MM.1S (cell line): ENCODE results near the gene BMP10.

Source experiments
- DNase-seq: peaks from one replicate; pipeline ENCODE4 v3.0.0-alpha.2; 2015
- H2AFZ ChIP-seq: fragments of 300-600 bp; sonication (generic); 2 replicates; pipeline ENCODE4 v1.6.0; 2016; ENCODE audit warnings: antibody characterized with exemption, low read length
- H3F3A ChIP-seq: fragments of 300-600 bp; sonication (generic); 2 replicates; pipeline ENCODE4 v1.6.1; 2016; ENCODE audit warnings: mild to moderate bottlenecking, antibody characterized with exemption, low read length, moderate library complexity, mixed read lengths; ENCODE audit not compliant: insufficient read depth
- H3K27ac ChIP-seq: fragments of 300-600 bp; sonication (generic); 2 replicates; pipeline ENCODE4 v1.5.1; 2016; ENCODE audit warnings: mild to moderate bottlenecking, low read length
- H3K27me3 ChIP-seq: fragments of 300-600 bp; sonication (generic); replicated peaks from 2 replicates; pipeline ENCODE4 v1.6.0; 2016; ENCODE audit warnings: low read length; ENCODE audit not compliant: insufficient read depth
- H3K36me3 ChIP-seq: fragments of 300-600 bp; sonication (generic); replicated peaks from 2 replicates; pipeline ENCODE4 v1.6.1; 2016; ENCODE audit warnings: mild to moderate bottlenecking, low read length, mixed read lengths; ENCODE audit not compliant: insufficient read depth
- H3K4me1 ChIP-seq: fragments of 300-600 bp; sonication (generic); 2 replicates; pipeline ENCODE4 v1.6.1; 2016; ENCODE audit warnings: low read length, mixed read lengths
- H3K4me2 ChIP-seq: fragments of 300-600 bp; sonication (generic); 2 replicates; pipeline ENCODE4 v1.6.0; 2016; ENCODE audit warnings: low read depth, low read length
- H3K4me3 ChIP-seq: fragments of 300-600 bp; sonication (generic); 2 replicates; pipeline ENCODE4 v1.5.1; 2016; ENCODE audit warnings: low read length, mixed read lengths
- H3K79me2 ChIP-seq: fragments of 300-600 bp; sonication (generic); 2 replicates; pipeline ENCODE4 v1.6.1; 2016; ENCODE audit warnings: mixed run types, low read length, mixed read lengths
- H3K9ac ChIP-seq: fragments of 300-600 bp; sonication (generic); 2 replicates; pipeline ENCODE4 v1.6.1; 2016; ENCODE audit warnings: low read length, mixed read lengths
- H3K9me2 ChIP-seq: fragments of 300-600 bp; sonication (generic); replicated peaks from 2 replicates; pipeline ENCODE4 v1.6.1; 2016; ENCODE audit warnings: mild to moderate bottlenecking, low read length, mixed read lengths; ENCODE audit not compliant: insufficient read depth
- H3K9me3 ChIP-seq: fragments of 300-600 bp; sonication (generic); replicated peaks from 2 replicates; pipeline ENCODE4 v1.6.1; 2016; ENCODE audit warnings: mild to moderate bottlenecking, low read length, mixed read lengths; ENCODE audit not compliant: insufficient read depth
- H4K20me1 ChIP-seq: fragments of 300-600 bp; sonication (generic); 2 replicates; pipeline ENCODE4 v1.6.1; 2016; ENCODE audit warnings: mild to moderate bottlenecking, low read length, moderate library complexity, mixed read lengths; ENCODE audit not compliant: insufficient read depth
- EZH2 ChIP-seq: fragments of 300-600 bp; sonication (generic); optimal IDR thresholded peaks from 2 replicates; pipeline ENCODE3; 2017; ENCODE audit warnings: low read depth, mild to moderate bottlenecking, antibody characterized with exemption, low read length, mixed read lengths
- EZH2phosphoT487 ChIP-seq: fragments of 300-600 bp; sonication (generic); IDR thresholded peaks from 2 replicates; pipeline ENCODE4 v1.6.1; 2018; ENCODE audit warnings: antibody characterized with exemption, low read length
- TF ChIP-seq, protein P1 (sequence below): fragments of 300-600 bp; sonication (generic); IDR thresholded peaks from 2 replicates; pipeline ENCODE4 v1.5.1; 2016; ENCODE audit warnings: antibody characterized with exemption, low read length, mixed read lengths

BMP10 gene

DNA sequence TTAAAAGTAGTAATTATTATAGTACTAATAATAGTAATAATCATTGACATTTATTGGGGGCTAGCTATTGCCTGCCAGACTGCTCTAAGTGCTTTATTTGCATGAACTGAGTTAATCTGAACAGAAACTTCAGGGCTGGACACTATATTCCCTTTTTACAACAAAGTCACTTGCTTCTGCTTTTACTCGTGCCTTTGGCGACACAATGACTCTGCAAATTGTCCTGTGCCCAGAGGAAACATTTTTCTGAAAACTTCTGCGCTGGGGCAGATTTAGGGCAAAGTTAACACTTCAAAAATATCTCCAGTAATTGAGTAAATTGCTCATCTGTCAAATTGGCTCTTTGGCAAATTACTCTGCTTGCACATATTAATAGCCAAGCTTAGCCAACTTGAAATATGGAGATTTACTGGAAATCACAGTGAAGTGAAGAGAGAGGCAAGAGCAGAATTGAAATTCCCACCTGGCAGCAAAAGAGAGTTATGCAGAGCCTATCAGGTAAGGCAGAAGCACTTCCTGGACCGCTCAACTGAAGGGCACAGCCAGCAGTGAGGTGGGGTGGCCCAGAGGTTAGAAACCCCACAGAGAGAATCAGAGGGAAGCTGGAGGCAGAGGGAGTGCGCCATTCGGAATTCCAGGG lies 36.3 kb downstream of the BMP10 start:
- H3K27me3 ChIP-seq: no peaks in the 10 kb centered on the region
- peaks cover 71% of the 10 kb centered on the region for H3K4me1 ChIP-seq
- peaks cover 44% of the 10 kb centered on the region for H3F3A ChIP-seq
- H3K27ac ChIP-seq: no peak overlapping the region
- no peaks in the 10 kb centered on the region for H3K79me2 ChIP-seq
- no peak overlapping the region for H3K4me3 ChIP-seq
- no peaks in the 10 kb centered on the region for H3K36me3 ChIP-seq
- H3K4me2 ChIP-seq: no peak overlapping the region
- no peak for TF ChIP-seq EZH2
- TF ChIP-seq, protein P1, sequence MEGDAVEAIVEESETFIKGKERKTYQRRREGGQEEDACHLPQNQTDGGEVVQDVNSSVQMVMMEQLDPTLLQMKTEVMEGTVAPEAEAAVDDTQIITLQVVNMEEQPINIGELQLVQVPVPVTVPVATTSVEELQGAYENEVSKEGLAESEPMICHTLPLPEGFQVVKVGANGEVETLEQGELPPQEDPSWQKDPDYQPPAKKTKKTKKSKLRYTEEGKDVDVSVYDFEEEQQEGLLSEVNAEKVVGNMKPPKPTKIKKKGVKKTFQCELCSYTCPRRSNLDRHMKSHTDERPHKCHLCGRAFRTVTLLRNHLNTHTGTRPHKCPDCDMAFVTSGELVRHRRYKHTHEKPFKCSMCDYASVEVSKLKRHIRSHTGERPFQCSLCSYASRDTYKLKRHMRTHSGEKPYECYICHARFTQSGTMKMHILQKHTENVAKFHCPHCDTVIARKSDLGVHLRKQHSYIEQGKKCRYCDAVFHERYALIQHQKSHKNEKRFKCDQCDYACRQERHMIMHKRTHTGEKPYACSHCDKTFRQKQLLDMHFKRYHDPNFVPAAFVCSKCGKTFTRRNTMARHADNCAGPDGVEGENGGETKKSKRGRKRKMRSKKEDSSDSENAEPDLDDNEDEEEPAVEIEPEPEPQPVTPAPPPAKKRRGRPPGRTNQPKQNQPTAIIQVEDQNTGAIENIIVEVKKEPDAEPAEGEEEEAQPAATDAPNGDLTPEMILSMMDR: no peak
- TF ChIP-seq EZH2phosphoT487: no peak
- no peaks in the 10 kb centered on the region for H3K9me2 ChIP-seq
- H4K20me1 ChIP-seq: no peaks in the 10 kb centered on the region
- no peak for DNase-seq
- H3K9ac ChIP-seq: no peak overlapping the region
- no peaks in the 10 kb centered on the region for H3K9me3 ChIP-seq
- H2AFZ ChIP-seq: no peak overlapping the region

DNA sequence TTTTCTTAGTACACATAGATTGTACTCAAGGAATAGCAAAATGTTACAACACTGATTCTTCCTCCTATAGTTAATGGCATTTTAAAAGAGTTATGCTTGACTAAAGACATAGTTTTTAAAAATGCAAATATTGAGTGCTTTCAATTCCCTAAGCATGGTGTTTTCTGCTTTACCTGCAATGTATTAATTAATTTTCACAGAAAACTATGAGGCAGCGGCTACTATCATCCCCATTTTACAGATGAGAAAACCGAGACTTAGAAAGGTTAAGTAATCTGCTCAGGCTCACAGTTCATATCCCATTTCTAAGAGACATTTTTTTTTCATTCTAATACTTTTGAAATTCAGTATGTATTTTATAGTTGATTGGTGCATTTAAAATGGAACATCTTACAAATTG lies 38.0 kb downstream of the BMP10 start:
- Histone ChIP-seq H3F3A (peaks cover 43% of the 10 kb centered on the region), H4K20me1 (no peaks in the 10 kb centered on the region), H3K4me2 (peak overlapping the region; percentile 83), H3K27me3 (no peaks in the 10 kb centered on the region), H3K9me3 (no peaks in the 10 kb centered on the region), H3K9me2 (no peaks in the 10 kb centered on the region), H3K4me1 (peaks cover 66% of the 10 kb centered on the region), H3K9ac (peak overlapping the region; percentile 52; the same call in 1 of the 2 replicates), H3K27ac (peak overlapping the region; percentile 92), H2AFZ (no peak overlapping the region), H3K79me2 (no peaks in the 10 kb centered on the region), H3K4me3 (peak overlapping the region; percentile 13; the same call in 1 of the 2 replicates), H3K36me3 (no peaks in the 10 kb centered on the region)
- DNase-seq: no peak
- TF ChIP-seq EZH2phosphoT487: no peak
- TF ChIP-seq EZH2: no peak
- TF ChIP-seq, protein P1: no peak

- no peaks in the 10 kb centered on the region for H3K79me2 ChIP-seq
- peaks cover 35% of the 10 kb centered on the region for H3F3A ChIP-seq
- no peaks in the 10 kb centered on the region for H3K36me3 ChIP-seq
- peak overlapping the region; percentile 92 for H3K27ac ChIP-seq
- H3K27me3 ChIP-seq: no peaks in the 10 kb centered on the region
- peak; percentile 76 for DNase-seq
- peak overlapping the region; percentile 44 for H2AFZ ChIP-seq
- H3K4me3 ChIP-seq: peak overlapping the region; percentile 15; the same call in 1 of the 2 replicates
- no peaks in the 10 kb centered on the region for H4K20me1 ChIP-seq
- H3K9ac ChIP-seq: peak overlapping the region; percentile 52
- peaks cover 63% of the 10 kb centered on the region for H3K4me1 ChIP-seq
- no peaks in the 10 kb centered on the region for H3K9me3 ChIP-seq
- TF ChIP-seq EZH2phosphoT487: no peak
- TF ChIP-seq, protein P1: no peak
- no peak for TF ChIP-seq EZH2
- peak overlapping the region; percentile 83 for H3K4me2 ChIP-seq
- H3K9me2 ChIP-seq: no peaks in the 10 kb centered on the region
Observed at GRCh38 chr2:68832233-68832869, 38.8 kb downstream of the BMP10 start.
